GM23338 (cell line): ENCODE data around the gene YIPF2. TPM values are rescaled to one million over a fixed set of nuclear protein-coding genes. Genes with fewer than 3 reads are reported as not detected.

Experiments
- ATAC-seq: fragments of 200-7000 bp; cut with Tn5 transposase; 3 replicates; pipeline ENCODE4 v1.9.1; 2020
- DNase-seq: peaks from one replicate; pipeline ENCODE4 v3.0.0-alpha.2; 2015; ENCODE audit warnings: low spot score
- H2AFZ ChIP-seq: fragments of 200-600 bp; sonication (generic); 2 replicates; pipeline ENCODE4 v1.8.0; 2016; ENCODE audit warnings: antibody characterized with exemption, mild to moderate bottlenecking, moderate library complexity
- H3F3A ChIP-seq: fragments of 200-600 bp; sonication (generic); replicated peaks from 2 replicates; pipeline ENCODE4 v1.8.0; 2017; ENCODE audit warnings: antibody characterized with exemption, mixed run types, low read depth
- H3K27ac ChIP-seq: fragments of 200-600 bp; sonication (generic); 2 replicates; pipeline ENCODE4 v1.6.1; 2016; ENCODE audit warnings: low read depth
- H3K27me3 ChIP-seq: fragments of 200-600 bp; sonication (generic); 2 replicates; pipeline ENCODE4 v1.8.0; 2016; ENCODE audit warnings: mild to moderate bottlenecking, mixed run types, moderate library complexity; ENCODE audit not compliant: insufficient read depth
- H3K36me3 ChIP-seq: fragments of 200-600 bp; sonication (generic); 2 replicates; pipeline ENCODE4 v1.8.0; 2016; ENCODE audit warnings: mild to moderate bottlenecking; ENCODE audit not compliant: insufficient read depth
- H3K4me1 ChIP-seq: fragments of 200-600 bp; sonication (generic); 2 replicates; pipeline ENCODE4 v1.8.0; 2016; ENCODE audit warnings: mild to moderate bottlenecking, moderate library complexity; ENCODE audit not compliant: insufficient read depth
- H3K4me2 ChIP-seq: fragments of 200-600 bp; sonication (generic); 2 replicates; pipeline ENCODE4 v1.7.1; 2017; ENCODE audit warnings: mixed run types
- H3K4me3 ChIP-seq: fragments of 200-600 bp; sonication (generic); 2 replicates; pipeline ENCODE4 v1.6.1; 2016; ENCODE audit warnings: mixed run types
- H3K79me2 ChIP-seq: fragments of 200-600 bp; sonication (generic); replicated peaks from 2 replicates; pipeline ENCODE4 v1.8.0; 2017; ENCODE audit warnings: mild to moderate bottlenecking; ENCODE audit not compliant: insufficient read depth
- H3K9me2 ChIP-seq: fragments of 200-600 bp; sonication (generic); 2 replicates; pipeline ENCODE4 v1.8.0; 2017; ENCODE audit not compliant: insufficient read depth
- H4K20me1 ChIP-seq: fragments of 200-600 bp; sonication (generic); replicated peaks from 2 replicates; pipeline ENCODE4 v1.8.0; 2017; ENCODE audit warnings: mild to moderate bottlenecking; ENCODE audit not compliant: insufficient read depth
- H3K27ac Mint-ChIP-seq: 2 replicates; pipeline ENCODE4 v1.8.0; 2020; ENCODE audit warnings: inconsistent platforms, mild to moderate bottlenecking, moderate library complexity, mixed read lengths
- H3K27me3 Mint-ChIP-seq: 3 replicates; pipeline ENCODE4 v1.8.0; 2022; ENCODE audit warnings: low read depth, mild to moderate bottlenecking, moderate library complexity, mixed read lengths, inconsistent platforms; ENCODE audit not compliant: insufficient read depth, poor library complexity
- H3K36me3 Mint-ChIP-seq: 3 replicates; pipeline ENCODE4 v1.8.0; 2021; ENCODE audit warnings: low read depth, mild to moderate bottlenecking, inconsistent platforms, moderate library complexity, mixed read lengths
- H3K4me1 Mint-ChIP-seq: 3 replicates; pipeline ENCODE4 v1.8.0; 2020; ENCODE audit warnings: mild to moderate bottlenecking, inconsistent platforms, mixed read lengths
- H3K4me3 Mint-ChIP-seq: 3 replicates; pipeline ENCODE4 v1.8.0; 2021; ENCODE audit warnings: moderate library complexity, mild to moderate bottlenecking, inconsistent platforms, mixed read lengths
- H3K9me3 Mint-ChIP-seq: 3 replicates; pipeline ENCODE4 v1.8.0; 2020; ENCODE audit warnings: moderate library complexity, mild to moderate bottlenecking, inconsistent platforms, mixed read lengths
- CREB1 ChIP-seq: fragments of 250-450 bp; sonication (Bioruptor Pico); IDR thresholded peaks from 2 replicates; pipeline ENCODE4 v1.5.0; 2020; ENCODE audit warnings: low read depth, mild to moderate bottlenecking, moderate library complexity
- EZH2 ChIP-seq: fragments of 200-600 bp; sonication (generic); IDR thresholded peaks from one replicate; pipeline ENCODE4 v1.8.0; 2017; ENCODE audit warnings: antibody characterized with exemption, mild to moderate bottlenecking, low read depth; ENCODE audit not compliant: unreplicated experiment
- EZH2phosphoT487 ChIP-seq: fragments of 200-600 bp; sonication (generic); IDR thresholded peaks from one replicate; pipeline ENCODE4 v1.8.1; 2018; ENCODE audit warnings: antibody characterized with exemption; ENCODE audit not compliant: unreplicated experiment
- JUNB ChIP-seq: IDR thresholded peaks from one replicate; pipeline ENCODE4 v1.6.1; 2016; ENCODE audit warnings: antibody characterized with exemption; ENCODE audit not compliant: unreplicated experiment
- NANOG ChIP-seq: IDR thresholded peaks from 2 replicates; pipeline ENCODE4 v1.6.1; 2016; ENCODE audit warnings: antibody characterized with exemption, borderline replicate concordance
- POLR2AphosphoS5 ChIP-seq: IDR thresholded peaks from 2 replicates; pipeline ENCODE4 v1.6.1; 2016; ENCODE audit warnings: antibody characterized with exemption, low read depth
- STAT1 ChIP-seq: IDR thresholded peaks from one replicate; pipeline ENCODE4 v1.6.1; 2016; ENCODE audit warnings: antibody characterized with exemption; ENCODE audit not compliant: unreplicated experiment
- ZNF114 ChIP-seq: fragments of 250-450 bp; sonication (Bioruptor Pico); IDR thresholded peaks from 2 replicates; pipeline ENCODE4 v1.5.0; 2020; ENCODE audit warnings: mild to moderate bottlenecking, moderate library complexity
- ZNF331 ChIP-seq: fragments of 250-450 bp; sonication (Bioruptor Pico); IDR thresholded peaks from 2 replicates; pipeline ENCODE4 v1.5.0; 2020; ENCODE audit warnings: low read depth, mild to moderate bottlenecking, moderate library complexity
- polyA plus RNA-seq: library from polyadenylated mRNA; unstranded; fragments of >200 nt; fragmentation: Nextera tagmentation; extraction: Ambion mirVana; gene quantifications from 2 replicates; pipeline ENCODE4 v1.2.1, GENCODE V29; 2016
- total RNA-seq: library from RNA; depleted of rRNA; stranded (reverse); fragments of >200 nt; shearing (Covaris generic); gene quantifications from 2 replicates; pipeline ENCODE4 v1.2.3, GENCODE V29; 2014
- TF ChIP-seq, protein P1 (sequence below): IDR thresholded peaks from one replicate; pipeline ENCODE4 v1.6.1; 2018; ENCODE audit warnings: antibody characterized with exemption; ENCODE audit not compliant: unreplicated experiment
- TF ChIP-seq, protein P2 (sequence below): fragments of 250-450 bp; sonication (Bioruptor Pico); IDR thresholded peaks from 2 replicates; pipeline ENCODE4 v1.5.0; 2020; ENCODE audit warnings: mild to moderate bottlenecking, moderate library complexity
- TF ChIP-seq, protein P3 (sequence below), 2 experiments: fragments of 200-600 bp in 1 of 2; sonication (generic) in 1 of 2; conservative IDR thresholded peaks; 2 replicates each; pipeline versions ENCODE4 v1.5.1 to v1.6.1; 2016 to 2017; ENCODE audit warnings: antibody characterized with exemption in 2 of 2, low read depth in 2 of 2, mild to moderate bottlenecking in 2 of 2, moderate library complexity in 1 of 2
- TF ChIP-seq, protein P4 (sequence below): IDR thresholded peaks from 2 replicates; pipeline ENCODE4 v1.6.1; 2016; ENCODE audit warnings: antibody characterized with exemption

The YIPF2 gene
- total and polyA plus RNA-seq, 2 experiments from 2014 or later, result 36.3 to 63.7 TPM

DNA sequence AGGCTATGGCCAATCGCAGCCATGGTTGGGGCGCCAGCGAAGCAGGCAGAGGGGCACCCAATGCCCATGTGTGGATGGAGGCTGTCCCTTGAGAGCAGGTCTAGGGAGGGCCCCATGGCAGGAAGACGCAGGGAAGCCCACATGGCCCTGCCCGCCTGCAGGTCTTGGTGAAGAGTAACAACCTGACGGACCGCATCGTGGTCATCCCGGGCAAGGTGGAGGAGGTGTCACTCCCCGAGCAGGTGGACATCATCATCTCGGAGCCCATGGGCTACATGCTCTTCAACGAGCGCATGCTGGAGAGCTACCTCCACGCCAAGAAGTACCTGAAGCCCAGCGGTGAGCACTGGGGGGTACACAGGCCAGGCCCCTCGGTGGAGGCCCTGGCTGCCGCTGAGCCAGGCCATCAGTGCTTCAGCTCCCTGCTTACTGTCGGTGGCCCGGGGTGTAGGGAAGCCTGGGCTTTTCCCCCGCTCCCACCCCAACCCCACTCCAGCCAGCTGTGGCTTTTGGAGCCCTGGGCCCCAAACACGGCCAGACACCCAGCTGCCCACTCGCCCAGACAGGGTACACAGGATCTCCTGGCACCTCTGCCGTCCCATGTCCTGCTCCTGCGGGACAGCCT is 14.6 kb downstream of the YIPF2 start:
- no peak for ATAC-seq
- Histone ChIP-seq H3K9me2 (no peaks in the 10 kb centered on the region), H3F3A (peaks cover 11% of the 10 kb centered on the region; the same call in 1 of the 2 replicates), H3K79me2 (no peaks in the 10 kb centered on the region), H4K20me1 (no peaks in the 10 kb centered on the region), H3K4me3 (no peak overlapping the region), H3K27me3 (no peaks in the 10 kb centered on the region), H3K27ac (no peak overlapping the region), H3K36me3 (peaks cover 5% of the 10 kb centered on the region), H3K4me1 (no peaks in the 10 kb centered on the region), H3K4me2 (no peak overlapping the region), H2AFZ (no peak overlapping the region)
- Mint-ChIP-seq H3K36me3 (peaks cover 51% of the 10 kb centered on the region), H3K9me3 (no peaks in the 10 kb centered on the region), H3K4me3 (no peak overlapping the region), H3K27me3 (peaks cover 11% of the 10 kb centered on the region), H3K27ac (no peak overlapping the region), H3K4me1 (no peaks in the 10 kb centered on the region)
- no peak for TF ChIP-seq STAT1
- TF ChIP-seq, protein P1, sequence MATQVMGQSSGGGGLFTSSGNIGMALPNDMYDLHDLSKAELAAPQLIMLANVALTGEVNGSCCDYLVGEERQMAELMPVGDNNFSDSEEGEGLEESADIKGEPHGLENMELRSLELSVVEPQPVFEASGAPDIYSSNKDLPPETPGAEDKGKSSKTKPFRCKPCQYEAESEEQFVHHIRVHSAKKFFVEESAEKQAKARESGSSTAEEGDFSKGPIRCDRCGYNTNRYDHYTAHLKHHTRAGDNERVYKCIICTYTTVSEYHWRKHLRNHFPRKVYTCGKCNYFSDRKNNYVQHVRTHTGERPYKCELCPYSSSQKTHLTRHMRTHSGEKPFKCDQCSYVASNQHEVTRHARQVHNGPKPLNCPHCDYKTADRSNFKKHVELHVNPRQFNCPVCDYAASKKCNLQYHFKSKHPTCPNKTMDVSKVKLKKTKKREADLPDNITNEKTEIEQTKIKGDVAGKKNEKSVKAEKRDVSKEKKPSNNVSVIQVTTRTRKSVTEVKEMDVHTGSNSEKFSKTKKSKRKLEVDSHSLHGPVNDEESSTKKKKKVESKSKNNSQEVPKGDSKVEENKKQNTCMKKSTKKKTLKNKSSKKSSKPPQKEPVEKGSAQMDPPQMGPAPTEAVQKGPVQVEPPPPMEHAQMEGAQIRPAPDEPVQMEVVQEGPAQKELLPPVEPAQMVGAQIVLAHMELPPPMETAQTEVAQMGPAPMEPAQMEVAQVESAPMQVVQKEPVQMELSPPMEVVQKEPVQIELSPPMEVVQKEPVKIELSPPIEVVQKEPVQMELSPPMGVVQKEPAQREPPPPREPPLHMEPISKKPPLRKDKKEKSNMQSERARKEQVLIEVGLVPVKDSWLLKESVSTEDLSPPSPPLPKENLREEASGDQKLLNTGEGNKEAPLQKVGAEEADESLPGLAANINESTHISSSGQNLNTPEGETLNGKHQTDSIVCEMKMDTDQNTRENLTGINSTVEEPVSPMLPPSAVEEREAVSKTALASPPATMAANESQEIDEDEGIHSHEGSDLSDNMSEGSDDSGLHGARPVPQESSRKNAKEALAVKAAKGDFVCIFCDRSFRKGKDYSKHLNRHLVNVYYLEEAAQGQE, result no peak
- TF ChIP-seq, protein P2, sequence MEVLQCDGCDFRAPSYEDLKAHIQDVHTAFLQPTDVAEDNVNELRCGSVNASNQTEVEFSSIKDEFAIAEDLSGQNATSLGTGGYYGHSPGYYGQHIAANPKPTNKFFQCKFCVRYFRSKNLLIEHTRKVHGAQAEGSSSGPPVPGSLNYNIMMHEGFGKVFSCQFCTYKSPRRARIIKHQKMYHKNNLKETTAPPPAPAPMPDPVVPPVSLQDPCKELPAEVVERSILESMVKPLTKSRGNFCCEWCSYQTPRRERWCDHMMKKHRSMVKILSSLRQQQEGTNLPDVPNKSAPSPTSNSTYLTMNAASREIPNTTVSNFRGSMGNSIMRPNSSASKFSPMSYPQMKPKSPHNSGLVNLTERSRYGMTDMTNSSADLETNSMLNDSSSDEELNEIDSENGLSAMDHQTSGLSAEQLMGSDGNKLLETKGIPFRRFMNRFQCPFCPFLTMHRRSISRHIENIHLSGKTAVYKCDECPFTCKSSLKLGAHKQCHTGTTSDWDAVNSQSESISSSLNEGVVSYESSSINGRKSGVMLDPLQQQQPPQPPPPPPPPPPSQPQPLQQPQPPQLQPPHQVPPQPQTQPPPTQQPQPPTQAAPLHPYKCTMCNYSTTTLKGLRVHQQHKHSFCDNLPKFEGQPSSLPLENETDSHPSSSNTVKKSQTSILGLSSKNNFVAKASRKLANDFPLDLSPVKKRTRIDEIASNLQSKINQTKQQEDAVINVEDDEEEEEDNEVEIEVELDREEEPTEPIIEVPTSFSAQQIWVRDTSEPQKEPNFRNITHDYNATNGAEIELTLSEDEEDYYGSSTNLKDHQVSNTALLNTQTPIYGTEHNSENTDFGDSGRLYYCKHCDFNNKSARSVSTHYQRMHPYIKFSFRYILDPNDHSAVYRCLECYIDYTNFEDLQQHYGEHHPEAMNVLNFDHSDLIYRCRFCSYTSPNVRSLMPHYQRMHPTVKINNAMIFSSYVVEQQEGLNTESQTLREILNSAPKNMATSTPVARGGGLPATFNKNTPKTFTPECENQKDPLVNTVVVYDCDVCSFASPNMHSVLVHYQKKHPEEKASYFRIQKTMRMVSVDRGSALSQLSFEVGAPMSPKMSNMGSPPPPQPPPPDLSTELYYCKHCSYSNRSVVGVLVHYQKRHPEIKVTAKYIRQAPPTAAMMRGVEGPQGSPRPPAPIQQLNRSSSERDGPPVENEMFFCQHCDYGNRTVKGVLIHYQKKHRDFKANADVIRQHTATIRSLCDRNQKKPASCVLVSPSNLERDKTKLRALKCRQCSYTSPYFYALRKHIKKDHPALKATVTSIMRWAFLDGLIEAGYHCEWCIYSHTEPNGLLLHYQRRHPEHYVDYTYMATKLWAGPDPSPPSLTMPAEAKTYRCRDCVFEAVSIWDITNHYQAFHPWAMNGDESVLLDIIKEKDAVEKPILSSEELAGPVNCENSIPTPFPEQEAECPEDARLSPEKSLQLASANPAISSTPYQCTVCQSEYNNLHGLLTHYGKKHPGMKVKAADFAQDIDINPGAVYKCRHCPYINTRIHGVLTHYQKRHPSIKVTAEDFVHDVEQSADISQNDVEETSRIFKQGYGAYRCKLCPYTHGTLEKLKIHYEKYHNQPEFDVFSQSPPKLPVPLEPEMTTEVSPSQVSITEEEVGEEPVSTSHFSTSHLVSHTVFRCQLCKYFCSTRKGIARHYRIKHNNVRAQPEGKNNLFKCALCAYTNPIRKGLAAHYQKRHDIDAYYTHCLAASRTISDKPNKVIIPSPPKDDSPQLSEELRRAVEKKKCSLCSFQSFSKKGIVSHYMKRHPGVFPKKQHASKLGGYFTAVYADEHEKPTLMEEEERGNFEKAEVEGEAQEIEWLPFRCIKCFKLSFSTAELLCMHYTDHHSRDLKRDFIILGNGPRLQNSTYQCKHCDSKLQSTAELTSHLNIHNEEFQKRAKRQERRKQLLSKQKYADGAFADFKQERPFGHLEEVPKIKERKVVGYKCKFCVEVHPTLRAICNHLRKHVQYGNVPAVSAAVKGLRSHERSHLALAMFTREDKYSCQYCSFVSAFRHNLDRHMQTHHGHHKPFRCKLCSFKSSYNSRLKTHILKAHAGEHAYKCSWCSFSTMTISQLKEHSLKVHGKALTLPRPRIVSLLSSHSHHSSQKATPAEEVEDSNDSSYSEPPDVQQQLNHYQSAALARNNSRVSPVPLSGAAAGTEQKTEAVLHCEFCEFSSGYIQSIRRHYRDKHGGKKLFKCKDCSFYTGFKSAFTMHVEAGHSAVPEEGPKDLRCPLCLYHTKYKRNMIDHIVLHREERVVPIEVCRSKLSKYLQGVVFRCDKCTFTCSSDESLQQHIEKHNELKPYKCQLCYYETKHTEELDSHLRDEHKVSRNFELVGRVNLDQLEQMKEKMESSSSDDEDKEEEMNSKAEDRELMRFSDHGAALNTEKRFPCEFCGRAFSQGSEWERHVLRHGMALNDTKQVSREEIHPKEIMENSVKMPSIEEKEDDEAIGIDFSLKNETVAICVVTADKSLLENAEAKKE (CRISPR knock-in tag), result no peak
- no peak for TF ChIP-seq CREB1 (CRISPR knock-in tag)
- no peak for TF ChIP-seq ZNF114
- TF ChIP-seq POLR2AphosphoS5, result no peak
- no peak for TF ChIP-seq EZH2phosphoT487
- TF ChIP-seq, protein P3, sequence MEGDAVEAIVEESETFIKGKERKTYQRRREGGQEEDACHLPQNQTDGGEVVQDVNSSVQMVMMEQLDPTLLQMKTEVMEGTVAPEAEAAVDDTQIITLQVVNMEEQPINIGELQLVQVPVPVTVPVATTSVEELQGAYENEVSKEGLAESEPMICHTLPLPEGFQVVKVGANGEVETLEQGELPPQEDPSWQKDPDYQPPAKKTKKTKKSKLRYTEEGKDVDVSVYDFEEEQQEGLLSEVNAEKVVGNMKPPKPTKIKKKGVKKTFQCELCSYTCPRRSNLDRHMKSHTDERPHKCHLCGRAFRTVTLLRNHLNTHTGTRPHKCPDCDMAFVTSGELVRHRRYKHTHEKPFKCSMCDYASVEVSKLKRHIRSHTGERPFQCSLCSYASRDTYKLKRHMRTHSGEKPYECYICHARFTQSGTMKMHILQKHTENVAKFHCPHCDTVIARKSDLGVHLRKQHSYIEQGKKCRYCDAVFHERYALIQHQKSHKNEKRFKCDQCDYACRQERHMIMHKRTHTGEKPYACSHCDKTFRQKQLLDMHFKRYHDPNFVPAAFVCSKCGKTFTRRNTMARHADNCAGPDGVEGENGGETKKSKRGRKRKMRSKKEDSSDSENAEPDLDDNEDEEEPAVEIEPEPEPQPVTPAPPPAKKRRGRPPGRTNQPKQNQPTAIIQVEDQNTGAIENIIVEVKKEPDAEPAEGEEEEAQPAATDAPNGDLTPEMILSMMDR (conservative IDR thresholded peaks at IDR 0.05; ENCODE audit: low read depth in 2 of 2), result no peak
- TF ChIP-seq JUNB, result no peak
- no peak for TF ChIP-seq NANOG
- TF ChIP-seq ZNF331 (CRISPR knock-in tag), result no peak
- TF ChIP-seq, protein P4, sequence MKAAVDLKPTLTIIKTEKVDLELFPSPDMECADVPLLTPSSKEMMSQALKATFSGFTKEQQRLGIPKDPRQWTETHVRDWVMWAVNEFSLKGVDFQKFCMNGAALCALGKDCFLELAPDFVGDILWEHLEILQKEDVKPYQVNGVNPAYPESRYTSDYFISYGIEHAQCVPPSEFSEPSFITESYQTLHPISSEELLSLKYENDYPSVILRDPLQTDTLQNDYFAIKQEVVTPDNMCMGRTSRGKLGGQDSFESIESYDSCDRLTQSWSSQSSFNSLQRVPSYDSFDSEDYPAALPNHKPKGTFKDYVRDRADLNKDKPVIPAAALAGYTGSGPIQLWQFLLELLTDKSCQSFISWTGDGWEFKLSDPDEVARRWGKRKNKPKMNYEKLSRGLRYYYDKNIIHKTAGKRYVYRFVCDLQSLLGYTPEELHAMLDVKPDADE, result no peak
- TF ChIP-seq EZH2, result no peak
- no peak for DNase-seq
